ENCODE measurements around the gene CRB2.

- TF ChIP-seq CTCF (IDR thresholded peaks at IDR 0.05; ENCODE audit: low read depth, low read length, poor library complexity, severe bottlenecking) (no peak), EZH2phosphoT487 (IDR thresholded peaks at IDR 0.05; ENCODE audit: borderline replicate concordance, low read length) (no peak)
Measured at GRCh38 chr9:123402981-123403509, 47.0 kb downstream of the CRB2 start.
